Esophagus mucosa (tissue), 1 donor: ENCODE results near the gene LMF2. TPM values are rescaled to one million over a fixed set of nuclear protein-coding genes. Genes with fewer than 3 reads are reported as not detected.

ENCODE experiments used
- ATAC-seq: fragments of 200-7000 bp; cut with Tn5 transposase; one replicate; pipeline ENCODE4 v1.9.1; 2020
- total RNA-seq: library from RNA; stranded (reverse); gene quantifications from one replicate; pipeline ENCODE4 v1.2.4, GENCODE V29; 2023
- donor health status: DM: yes; HTN: yes; CAD: no.

Gene LMF2
- total RNA-seq, 1 donor from 2014 or later: 43.7 TPM

DNA sequence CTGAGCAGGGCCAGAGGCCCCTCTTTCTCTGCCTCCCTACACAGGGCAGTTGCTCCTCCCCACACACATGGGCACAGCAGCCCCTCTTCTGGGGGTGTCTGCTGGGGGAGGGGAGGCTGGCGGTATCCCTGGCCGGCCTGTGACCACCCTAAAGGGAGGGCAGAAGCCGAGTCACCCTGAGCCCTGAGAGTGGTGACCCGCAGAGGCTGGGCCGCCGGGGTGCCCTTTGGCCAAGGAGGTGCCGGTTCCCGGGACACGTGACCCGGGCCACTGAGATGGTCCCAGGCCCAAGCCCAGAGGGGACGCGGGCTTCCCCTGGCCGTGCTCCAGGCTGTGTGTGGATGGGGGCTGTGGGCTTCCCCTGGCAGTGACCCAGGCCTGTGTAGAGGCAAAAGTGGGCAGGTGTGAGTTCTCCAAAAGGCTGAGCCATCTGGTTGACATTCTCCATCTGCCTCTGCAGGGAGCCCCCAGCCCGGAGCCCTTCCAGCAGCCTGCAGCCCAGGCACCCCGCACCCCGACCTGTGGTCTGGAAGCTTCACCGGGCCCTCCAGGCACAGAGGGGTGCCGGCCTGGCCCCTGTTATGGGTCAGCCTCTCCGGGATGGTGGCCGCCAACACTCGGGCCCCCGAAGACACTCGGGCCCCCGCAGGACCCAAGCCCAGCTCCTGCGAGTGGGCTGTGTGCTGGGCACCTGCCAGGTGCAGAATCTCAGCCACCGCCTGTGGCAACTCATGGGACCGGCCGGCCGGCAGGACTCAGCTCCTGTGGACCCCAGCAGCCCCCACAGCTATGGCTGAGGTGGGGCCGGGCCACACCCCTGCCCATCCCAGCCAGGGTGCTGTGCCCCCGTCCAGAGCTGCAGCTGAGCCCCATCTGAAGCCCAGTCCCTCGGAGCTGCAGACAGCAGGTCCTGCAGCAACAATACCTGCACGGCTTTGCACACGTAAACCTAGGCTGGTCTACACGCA, 25.1 kb downstream of the LMF2 start:
- ATAC-seq: peak; percentile 1

GRCh38 chr22:50481440-50482106, 25.9 kb downstream of the LMF2 start, which contains the start of gene ADM2:
ADM2 (plus strand) TSS chr22:50481543; CDS start chr22:50481848, 305 bp downstream.
- ATAC-seq: peak; percentile 37

DNA sequence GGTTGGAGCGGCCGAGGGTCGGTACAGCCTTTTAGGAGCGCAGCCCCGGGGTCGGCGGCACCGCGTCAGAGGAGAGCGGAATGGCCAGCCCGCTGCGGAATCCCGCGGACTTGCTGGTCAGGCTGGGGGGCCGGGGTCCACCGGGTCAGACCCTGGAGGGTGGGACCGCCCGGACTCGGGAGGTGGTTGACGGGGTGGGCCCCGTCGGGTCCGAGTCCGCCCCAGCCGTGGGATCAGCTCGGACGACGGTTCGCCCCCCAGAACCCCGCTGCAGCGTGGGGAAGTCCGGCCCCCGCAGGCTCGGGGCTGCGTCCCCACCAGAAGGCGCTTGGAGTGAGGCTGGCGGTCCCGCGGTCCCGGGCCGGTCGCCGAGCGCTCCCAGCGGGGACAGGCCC, 26.5 kb downstream of the LMF2 start:
- no peak for ATAC-seq

DNA sequence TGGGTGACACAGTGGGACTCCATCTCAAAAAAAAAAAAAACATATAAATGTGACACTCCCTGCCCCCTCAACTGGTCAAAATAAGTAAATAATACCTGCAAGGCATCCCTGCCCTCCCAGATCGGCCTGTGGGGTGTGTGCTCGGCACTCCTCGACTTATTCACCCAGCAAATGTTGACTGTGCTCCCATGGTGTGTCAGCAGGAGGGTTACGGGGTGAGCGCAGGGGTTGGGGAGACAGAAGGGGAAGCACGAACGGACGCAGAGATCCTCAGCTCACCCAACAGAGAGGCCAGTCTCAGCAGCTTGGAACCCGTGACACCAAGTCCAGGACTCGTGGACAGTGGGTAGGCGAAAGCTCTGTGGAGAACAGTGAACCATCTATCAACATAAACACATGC, 27.8 kb downstream of the LMF2 start:
- no peak for ATAC-seq

- no peak for ATAC-seq
Observed at GRCh38 chr22:50477923-50478322, 29.6 kb downstream of the LMF2 start.

GRCh38 chr22:50476868-50477267, 30.6 kb downstream of the LMF2 start:
- ATAC-seq: no peak

DNA sequence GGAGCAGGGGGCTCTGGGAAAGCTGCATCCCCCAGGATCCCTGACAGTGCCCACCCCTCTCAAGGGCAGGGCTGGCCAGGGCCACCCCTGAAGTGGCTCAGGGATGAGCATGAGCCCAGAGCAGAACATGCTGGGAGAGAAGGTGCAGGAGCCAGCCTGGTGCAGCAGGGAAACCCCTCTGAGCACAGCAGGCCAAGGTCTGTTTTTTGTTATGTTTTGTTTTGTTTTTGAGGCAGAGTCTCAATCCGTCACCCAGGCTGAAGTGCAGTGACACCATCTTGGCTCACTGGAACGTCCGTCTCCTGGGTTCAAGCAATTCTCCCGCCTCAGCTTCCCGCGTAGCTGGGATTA, 31.9 kb downstream of the LMF2 start:
- no peak for ATAC-seq

- ATAC-seq: peak; percentile 76
Observed at GRCh38 chr22:50474710-50475651, 32.5 kb downstream of the LMF2 start, which contains the start of gene SBF1. SBF1 (minus strand) TSS chr22:50475035; CDS start chr22:50474840, 195 bp downstream.

GRCh38 chr22:50473855-50474671, 33.4 kb downstream of the LMF2 start:
- no peak for ATAC-seq

DNA sequence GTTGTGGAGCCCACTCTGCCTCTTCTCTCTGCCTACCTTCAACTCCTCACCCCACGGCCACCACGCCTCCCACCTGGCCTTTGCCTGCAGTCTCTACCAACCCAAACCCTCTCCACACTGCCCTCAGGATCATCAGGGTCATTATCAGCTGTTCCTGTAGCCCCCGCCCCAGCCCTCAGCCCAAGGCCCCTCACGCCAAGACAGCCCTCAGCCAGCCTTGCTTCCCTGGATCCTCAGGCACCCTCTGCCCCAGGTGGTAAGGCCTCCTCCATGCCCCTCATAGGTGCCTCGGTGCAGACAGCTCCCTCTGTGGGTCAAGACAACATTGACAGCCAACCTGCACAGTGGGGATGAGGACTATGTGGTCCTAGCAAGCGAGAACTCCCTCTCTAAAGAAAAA, 34.4 kb downstream of the LMF2 start:
- no peak for ATAC-seq

- no peak for ATAC-seq
Observed at GRCh38 chr22:50471962-50472361, 35.5 kb downstream of the LMF2 start.

- no peak for ATAC-seq
Observed at GRCh38 chr22:50471197-50471847, 36.2 kb downstream of the LMF2 start.

- peak; percentile 39 for ATAC-seq
Observed at GRCh38 chr22:50470491-50470890, 37.0 kb downstream of the LMF2 start.

- peak; percentile 89 for ATAC-seq
Observed at GRCh38 chr22:50469377-50470305, 37.9 kb downstream of the LMF2 start.

GRCh38 chr22:50468626-50469025, 38.9 kb downstream of the LMF2 start:
- no peak for ATAC-seq

DNA sequence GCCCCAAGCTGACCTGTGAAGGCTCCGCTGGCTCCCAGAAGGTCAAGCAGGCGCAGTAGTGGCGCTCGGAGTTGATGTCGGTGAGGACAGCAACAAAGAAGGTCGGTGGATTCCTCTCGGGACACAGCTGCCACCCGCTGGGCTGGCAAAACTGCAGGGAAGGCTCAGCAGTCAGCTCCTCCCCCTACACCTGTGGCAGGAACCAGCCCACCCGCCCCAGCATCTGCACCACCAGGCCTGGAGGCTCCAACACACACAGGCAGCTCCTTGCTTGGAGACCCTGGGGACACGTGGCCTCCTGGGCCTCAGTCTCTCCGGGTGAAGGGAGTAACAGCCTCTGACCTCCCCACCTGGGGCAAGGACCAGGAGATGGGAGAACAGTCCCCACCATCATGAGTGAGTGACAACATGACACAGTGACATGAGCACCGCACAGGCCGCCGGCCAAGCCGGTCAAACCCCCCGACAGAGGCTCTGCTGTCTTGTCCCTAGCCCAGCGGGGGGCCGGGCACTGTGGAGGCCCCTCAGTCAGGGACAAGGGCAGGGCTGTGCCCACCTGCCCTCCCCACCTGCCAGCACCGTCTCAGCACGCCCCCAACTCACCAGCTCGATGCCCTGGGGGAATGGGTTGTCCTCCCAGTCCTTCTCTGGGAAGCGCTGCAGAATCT, 39.6 kb downstream of the LMF2 start:
- no peak for ATAC-seq

- ATAC-seq: no peak
Observed at GRCh38 chr22:50467341-50467740, 40.2 kb downstream of the LMF2 start.

DNA sequence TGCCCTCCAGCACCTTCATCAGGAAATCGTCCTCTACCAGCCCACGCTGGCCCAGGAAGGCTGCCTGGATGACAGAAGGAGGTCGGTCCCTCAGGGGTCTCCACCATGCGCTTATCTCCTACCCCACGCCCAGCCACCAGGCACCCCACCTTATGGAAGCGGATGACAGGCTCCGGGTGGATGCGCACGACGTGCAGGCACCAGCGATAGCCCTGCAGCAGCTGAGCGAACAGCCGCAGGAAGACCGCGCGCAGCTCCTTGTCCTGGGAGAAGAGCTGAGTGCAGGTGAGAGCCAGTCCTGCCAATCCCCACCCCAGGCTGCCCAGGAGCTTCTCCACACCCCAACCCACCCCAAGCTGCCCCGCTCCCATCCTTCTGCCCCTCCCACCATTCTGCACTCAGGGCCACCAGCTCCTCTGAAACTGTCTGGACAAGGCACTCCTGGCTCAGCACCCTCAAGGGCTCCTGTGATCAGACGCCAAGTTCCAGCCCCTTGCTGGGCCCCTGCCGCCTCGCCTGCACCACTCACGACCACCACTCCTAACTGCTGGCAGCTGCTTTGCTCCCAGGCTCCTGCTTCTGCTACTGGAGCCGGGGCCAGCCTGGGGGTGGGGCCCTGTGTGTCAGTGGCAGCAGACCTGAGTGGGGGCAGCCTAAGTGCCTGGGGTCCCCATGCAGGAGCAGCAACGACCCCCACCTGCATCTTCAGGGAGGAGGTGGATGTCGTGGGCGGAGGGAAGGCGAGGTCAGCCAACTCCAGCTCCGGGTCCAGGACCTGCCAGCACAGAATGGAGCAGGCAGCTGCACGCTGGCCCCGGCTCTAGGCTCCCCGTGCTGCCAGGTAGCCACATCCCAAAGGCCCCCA, 42.2 kb downstream of the LMF2 start:
- ATAC-seq: no peak
